Measurements from ENCODE around the gene SPOCK2. TPM values are rescaled to one million over a fixed set of nuclear protein-coding genes. Genes with fewer than 3 reads are reported as not detected.
A peak's percentile ranks its signal among the peaks of the same experiment; 100 is the strongest.

The SPOCK2 gene
- total and polyA plus RNA-seq, 2 of the 13 experiments (the other 11 are each of a cell fraction or from before 2014, with no cell fraction given) = 8.6 to 30.6 TPM

DNA sequence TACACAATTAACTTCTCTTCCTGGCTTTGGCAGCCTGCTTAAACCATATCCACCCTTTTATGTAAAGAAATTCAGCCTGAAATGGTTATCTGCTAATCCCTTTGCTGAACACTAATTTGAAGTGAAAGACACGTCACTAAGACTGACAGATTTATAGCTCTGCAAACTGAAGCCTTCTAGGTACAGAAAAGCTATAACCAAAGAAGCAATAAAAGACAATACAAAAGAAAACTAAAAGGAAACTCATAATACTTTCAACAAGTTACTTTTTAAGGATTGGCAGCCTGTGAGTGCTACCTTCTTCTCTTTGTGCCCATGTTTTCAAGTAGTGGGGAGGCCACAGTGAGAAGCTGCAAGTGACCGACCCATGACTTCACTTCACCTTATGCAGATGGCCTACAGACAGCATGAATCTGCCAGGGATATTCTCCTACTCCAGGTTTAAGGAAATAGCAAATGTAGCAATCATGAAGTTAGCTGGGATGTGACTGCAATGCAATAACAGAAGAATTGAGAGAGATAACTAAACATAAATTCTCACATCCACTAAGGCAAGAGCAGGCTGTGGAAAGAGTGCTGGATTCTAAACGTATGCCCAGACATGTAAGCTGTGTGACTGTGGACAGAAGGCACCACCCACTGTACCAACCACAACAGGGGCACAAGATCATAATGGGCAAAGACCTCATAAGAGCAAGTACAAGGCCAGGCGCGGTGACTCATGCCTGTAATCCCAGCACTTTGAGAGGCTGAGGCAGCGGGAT is 10.7 kb upstream of the SPOCK2 start (continued):
- TF ChIP-seq PITX1 (CRISPR knock-in tag; IDR thresholded peaks at IDR 0.05) (0 out of 2 replicates have a peak, but pooled peaks have one; percentile 0), HOXA9 (CRISPR knock-in tag; IDR thresholded peaks at IDR 0.05; ENCODE audit: borderline replicate concordance) (peak; percentile 98; the same call in 1 of the 2 replicates), CREB1 (IDR thresholded peaks at IDR 0.05) (peak; percentile 6; the same call in 1 of the 2 replicates), CREB1 (CRISPR knock-in tag; IDR thresholded peaks at IDR 0.05) (no peak; the same call in none of the 2 replicates), TGIF2 (CRISPR knock-in tag; IDR thresholded peaks at IDR 0.05) (no peak), ZNF775 (CRISPR knock-in tag; IDR thresholded peaks at IDR 0.05; ENCODE audit: borderline replicate concordance) (peak; percentile 24; the same call in 1 of the 2 replicates)
- TF ChIP-seq, protein P1, sequence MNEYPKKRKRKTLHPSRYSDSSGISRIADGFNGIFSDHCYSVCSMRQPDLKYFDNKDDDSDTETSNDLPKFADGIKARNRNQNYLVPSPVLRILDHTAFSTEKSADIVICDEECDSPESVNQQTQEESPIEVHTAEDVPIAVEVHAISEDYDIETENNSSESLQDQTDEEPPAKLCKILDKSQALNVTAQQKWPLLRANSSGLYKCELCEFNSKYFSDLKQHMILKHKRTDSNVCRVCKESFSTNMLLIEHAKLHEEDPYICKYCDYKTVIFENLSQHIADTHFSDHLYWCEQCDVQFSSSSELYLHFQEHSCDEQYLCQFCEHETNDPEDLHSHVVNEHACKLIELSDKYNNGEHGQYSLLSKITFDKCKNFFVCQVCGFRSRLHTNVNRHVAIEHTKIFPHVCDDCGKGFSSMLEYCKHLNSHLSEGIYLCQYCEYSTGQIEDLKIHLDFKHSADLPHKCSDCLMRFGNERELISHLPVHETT (CRISPR knock-in tag; conservative IDR thresholded peaks at IDR 0.05) = 0 out of 2 replicates have a peak, but pooled peaks have one; percentile 26

DNA sequence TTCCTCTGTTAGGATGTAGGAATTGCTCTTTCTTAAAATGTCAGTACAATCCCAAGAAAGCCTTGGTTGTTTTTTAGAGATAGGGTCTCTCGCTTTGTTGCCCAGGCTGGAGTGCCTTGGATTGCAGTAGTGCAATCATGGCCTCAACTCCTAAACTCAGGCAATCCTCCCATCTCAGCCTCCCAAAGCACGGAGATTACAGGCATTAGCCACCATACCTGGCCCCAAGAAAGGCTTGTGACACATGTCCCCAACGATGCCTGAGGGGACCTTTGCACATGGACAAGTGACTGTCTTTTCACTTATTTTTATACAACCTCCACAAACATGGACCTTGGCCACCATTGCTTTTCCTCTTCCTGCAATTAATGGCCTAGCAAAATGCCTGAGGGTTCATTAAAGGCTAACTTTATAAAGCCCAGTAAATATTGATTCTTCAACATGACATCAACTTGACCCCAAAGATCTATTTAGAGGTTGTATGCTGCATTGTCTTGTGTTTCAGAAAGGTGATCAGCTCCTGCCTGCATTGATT is 10.0 kb upstream of the SPOCK2 start:
- Histone ChIP-seq H3K9ac (ENCODE audit: insufficient read depth, low read depth, low read length) (peak overlapping the region; percentile 74), H3K4me2 (ENCODE audit: low read depth, low read length) (peak overlapping the region; percentile 66), H4K20me1 (ENCODE audit: insufficient read depth, low read length) (no peaks in the 10 kb centered on the region), H3K27ac (ENCODE audit: extremely low read length, insufficient read depth, low read length) (peak overlapping the region; percentile 93), H3K36me3 (replicated peaks in 1 of 2; ENCODE audit: control insufficient read depth in 1 of 2, insufficient read depth in 2 of 2, low read length in 2 of 2) (peaks cover 2 to 19% of the 10 kb centered on the region in 2 experiments; a peak in 4 of 5 replicates), H3K27me3 (ENCODE audit: control insufficient read depth in 1 of 2, insufficient read depth in 2 of 2, low read length in 2 of 2) (no peaks in the 10 kb centered on the region), H3K79me2 (ENCODE audit: insufficient read depth, low read length) (no peaks in the 10 kb centered on the region), H3K4me3 (replicated peaks in 1 of 3; ENCODE audit: insufficient read depth in 1 of 3, low read depth in 2 of 3, low read length in 3 of 3) (peak overlapping the region in 2 of 3 experiments; percentile 15 to 26; a peak in 1 of 6 replicates), H3K9me3 (ENCODE audit: low read length) (no peaks in the 10 kb centered on the region), H2AFZ (ENCODE audit: low read length) (no peak overlapping the region), H3K4me1 (ENCODE audit: insufficient read depth, low read length) (peaks cover 66% of the 10 kb centered on the region)
- ChIA-PET CTCF (ENCODE audit: low intra/inter-chr PET ratio, low total read pairs) (no interaction called here), POLR2A (interaction anchor here (1.3 to 1.4 kb wide), 2 partner anchors 118 to 175 kb away, joined by 3 to 5 read pairs; partner anchors contain the start of gene ASCC1)
- ATAC-seq = peak; percentile 83
- DNase-seq (ENCODE audit: low spot score) = peak; percentile 96
- WGBS (ENCODE audit: low lambda C conversion rate) = 0% methylated on average over 3 of the region's 3 CpGs
- in situ Hi-C loops (cut with HindIII; ENCODE audit: extremely low pct_ligation_motif_present, low pct_unique_long_range_greater_than_20kb) (loop anchor here (25.0 kb wide), 1 partner anchor 239 kb away; no protein-coding TSS in a partner anchor), intact Hi-C loops (cut with micrococcal nuclease; ENCODE audit: unreplicated experiment) (no loop called here)
- peak; percentile 79 for FAIRE-seq
- BruUV-seq (replicated peaks) = no TSS peak
- TF ChIP-seq, protein P2, sequence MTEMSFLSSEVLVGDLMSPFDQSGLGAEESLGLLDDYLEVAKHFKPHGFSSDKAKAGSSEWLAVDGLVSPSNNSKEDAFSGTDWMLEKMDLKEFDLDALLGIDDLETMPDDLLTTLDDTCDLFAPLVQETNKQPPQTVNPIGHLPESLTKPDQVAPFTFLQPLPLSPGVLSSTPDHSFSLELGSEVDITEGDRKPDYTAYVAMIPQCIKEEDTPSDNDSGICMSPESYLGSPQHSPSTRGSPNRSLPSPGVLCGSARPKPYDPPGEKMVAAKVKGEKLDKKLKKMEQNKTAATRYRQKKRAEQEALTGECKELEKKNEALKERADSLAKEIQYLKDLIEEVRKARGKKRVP (CRISPR knock-in tag; IDR thresholded peaks at IDR 0.05) = peak in 1 of 2 experiments; percentile 56; a peak in 2 of 4 replicates
- peak; percentile 53; the same call in 1 of the 2 replicates for TF ChIP-seq YEATS2 (CRISPR knock-in tag; IDR thresholded peaks at IDR 0.05; ENCODE audit: borderline replicate concordance)
- no peak for TF ChIP-seq AGO2 (optimal IDR thresholded peaks at IDR 0.05; ENCODE audit: low read depth, low read length)
- TF ChIP-seq ZNF138 (CRISPR knock-in tag; IDR thresholded peaks at IDR 0.05; ENCODE audit: low read depth) = no peak
- TF ChIP-seq, protein P3, sequence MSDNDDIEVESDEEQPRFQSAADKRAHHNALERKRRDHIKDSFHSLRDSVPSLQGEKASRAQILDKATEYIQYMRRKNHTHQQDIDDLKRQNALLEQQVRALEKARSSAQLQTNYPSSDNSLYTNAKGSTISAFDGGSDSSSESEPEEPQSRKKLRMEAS (IDR thresholded peaks at IDR 0.05) = peak; percentile 82
- no peak for TF ChIP-seq KDM5A (IDR thresholded peaks at IDR 0.05; ENCODE audit: borderline replicate concordance, low read length)
- TF ChIP-seq, protein P4, sequence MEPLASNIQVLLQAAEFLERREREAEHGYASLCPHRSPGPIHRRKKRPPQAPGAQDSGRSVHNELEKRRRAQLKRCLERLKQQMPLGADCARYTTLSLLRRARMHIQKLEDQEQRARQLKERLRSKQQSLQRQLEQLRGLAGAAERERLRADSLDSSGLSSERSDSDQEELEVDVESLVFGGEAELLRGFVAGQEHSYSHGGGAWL (CRISPR knock-in tag; IDR thresholded peaks at IDR 0.05) = no peak
- TF ChIP-seq ZNF747 (CRISPR knock-in tag; IDR thresholded peaks at IDR 0.05; ENCODE audit: borderline replicate concordance) = peak; percentile 75; the same call in 1 of the 2 replicates
- TF ChIP-seq ISX (CRISPR knock-in tag; conservative IDR thresholded peaks at IDR 0.05) = no peak
- TF ChIP-seq NCOA2 (CRISPR knock-in tag; IDR thresholded peaks at IDR 0.05) = peak; percentile 96

All from HepG2 (cell line).